GM18907 (cell line): ENCODE results near the gene ACBD6.

ENCODE experiments used
- ATAC-seq: cut with Tn5 transposase; IDR thresholded peaks from one replicate; pipeline ENCODE4 v1.9.1; 2021; ENCODE audit warnings: mild to moderate bottlenecking, moderate library complexity; ENCODE audit not compliant: unreplicated experiment

Gene ACBD6

GRCh38 chr1:180248731-180249681 is 253.4 kb downstream of the ACBD6 start:
- no peak for ATAC-seq

GRCh38 chr1:180248176-180248575 is 254.2 kb downstream of the ACBD6 start:
- ATAC-seq = no peak

- ATAC-seq = no peak
These were observed 254.8 kb downstream of the ACBD6 start for GRCh38 chr1:180247580-180247979.

GRCh38 chr1:180247061-180247460 is 255.3 kb downstream of the ACBD6 start:
- no peak for ATAC-seq

GRCh38 chr1:180246579-180246978 is 255.8 kb downstream of the ACBD6 start:
- no peak for ATAC-seq

GRCh38 chr1:180244840-180245239 is 257.5 kb downstream of the ACBD6 start:
- ATAC-seq = no peak

- no peak for ATAC-seq
These were observed 258.7 kb downstream of the ACBD6 start for GRCh38 chr1:180243517-180244221.

- no peak for ATAC-seq
These were observed 260.4 kb downstream of the ACBD6 start for GRCh38 chr1:180241716-180242544.

- ATAC-seq = no peak
These were observed 263.0 kb downstream of the ACBD6 start for GRCh38 chr1:180239145-180240096.

- ATAC-seq = no peak
These were observed 263.7 kb downstream of the ACBD6 start for GRCh38 chr1:180238675-180239074.
